Activated T-helper 1 cell treated with anti-CD3 and anti-CD28 coated beads, Interleukin-12 subunit alpha, Interleukin-12 subunit beta, Interleukin-2, Interleukin-4 antibody, amounts not matched to agents 30 ng/mL and 10 ng/mL and 1 ng/mL, durations not matched to agents 14 hours and 24 hours and 36 hours (primary cell): ENCODE data around the gene HOXA13. TPM values are rescaled to one million over a fixed set of nuclear protein-coding genes. Genes with fewer than 3 reads are reported as not detected.

ENCODE experiments used
- DNase-seq: peaks from one replicate; pipeline ENCODE4 v3.0.0; 2021; ENCODE audit warnings: low spot score
- H3K27ac Mint-ChIP-seq: one replicate; pipeline ENCODE4 v1.8.0; 2021; ENCODE audit warnings: mild to moderate bottlenecking, mixed read lengths
- H3K27me3 Mint-ChIP-seq: one replicate; pipeline ENCODE4 v1.8.0; 2022; ENCODE audit warnings: mild to moderate bottlenecking, moderate library complexity, mixed read lengths; ENCODE audit not compliant: insufficient read depth
- H3K36me3 Mint-ChIP-seq: one replicate; pipeline ENCODE4 v1.8.0; 2021; ENCODE audit warnings: low read depth, mixed read lengths
- H3K4me1 Mint-ChIP-seq: one replicate; pipeline ENCODE4 v1.8.0; 2021; ENCODE audit warnings: low read depth, mixed read lengths
- H3K4me3 Mint-ChIP-seq: one replicate; pipeline ENCODE4 v1.8.0; 2021; ENCODE audit warnings: mild to moderate bottlenecking, moderate library complexity, mixed read lengths
- H3K9me3 Mint-ChIP-seq: one replicate; pipeline ENCODE4 v1.8.0; 2021; ENCODE audit warnings: mixed read lengths
- intact Hi-C: fragments of 100-400 bp; cut with micrococcal nuclease; formaldehyde crosslinking; loops from one replicate; pipeline ENCODE4 v1.15.1; 2024
- total RNA-seq: library from RNA; stranded (reverse); gene quantifications from 2 replicates; pipeline ENCODE4 v1.2.3, GENCODE V29; 2022

The HOXA13 gene
- total RNA-seq, 1 donor from 2014 or later = not detected

- intact Hi-C loops = no loop called here
- Mint-ChIP-seq H3K4me1 (peaks cover 12% of the 10 kb centered on the region), H3K4me3 (peak overlapping the region; percentile 22), H3K36me3 (peaks cover 4% of the 10 kb centered on the region), H3K9me3 (no peaks in the 10 kb centered on the region), H3K27me3 (peaks cover 68% of the 10 kb centered on the region), H3K27ac (peak overlapping the region; percentile 14)
- DNase-seq = no peak
Observed at GRCh38 chr7:27168265-27168947, 31.5 kb downstream of the HOXA13 start.

GRCh38 chr7:27167916-27168264 lies 32.0 kb downstream of the HOXA13 start:
- peaks cover 12% of the 10 kb centered on the region for H3K4me1 Mint-ChIP-seq
- no peak overlapping the region for H3K27ac Mint-ChIP-seq
- H3K4me3 Mint-ChIP-seq = no peak overlapping the region
- DNase-seq = no peak
- H3K9me3 Mint-ChIP-seq = no peaks in the 10 kb centered on the region
- intact Hi-C loops = loop anchor here (1.0 kb wide), 1 partner anchor 16 kb away; no protein-coding TSS in a partner anchor
- H3K36me3 Mint-ChIP-seq = peaks cover 4% of the 10 kb centered on the region
- peaks cover 74% of the 10 kb centered on the region for H3K27me3 Mint-ChIP-seq

DNA sequence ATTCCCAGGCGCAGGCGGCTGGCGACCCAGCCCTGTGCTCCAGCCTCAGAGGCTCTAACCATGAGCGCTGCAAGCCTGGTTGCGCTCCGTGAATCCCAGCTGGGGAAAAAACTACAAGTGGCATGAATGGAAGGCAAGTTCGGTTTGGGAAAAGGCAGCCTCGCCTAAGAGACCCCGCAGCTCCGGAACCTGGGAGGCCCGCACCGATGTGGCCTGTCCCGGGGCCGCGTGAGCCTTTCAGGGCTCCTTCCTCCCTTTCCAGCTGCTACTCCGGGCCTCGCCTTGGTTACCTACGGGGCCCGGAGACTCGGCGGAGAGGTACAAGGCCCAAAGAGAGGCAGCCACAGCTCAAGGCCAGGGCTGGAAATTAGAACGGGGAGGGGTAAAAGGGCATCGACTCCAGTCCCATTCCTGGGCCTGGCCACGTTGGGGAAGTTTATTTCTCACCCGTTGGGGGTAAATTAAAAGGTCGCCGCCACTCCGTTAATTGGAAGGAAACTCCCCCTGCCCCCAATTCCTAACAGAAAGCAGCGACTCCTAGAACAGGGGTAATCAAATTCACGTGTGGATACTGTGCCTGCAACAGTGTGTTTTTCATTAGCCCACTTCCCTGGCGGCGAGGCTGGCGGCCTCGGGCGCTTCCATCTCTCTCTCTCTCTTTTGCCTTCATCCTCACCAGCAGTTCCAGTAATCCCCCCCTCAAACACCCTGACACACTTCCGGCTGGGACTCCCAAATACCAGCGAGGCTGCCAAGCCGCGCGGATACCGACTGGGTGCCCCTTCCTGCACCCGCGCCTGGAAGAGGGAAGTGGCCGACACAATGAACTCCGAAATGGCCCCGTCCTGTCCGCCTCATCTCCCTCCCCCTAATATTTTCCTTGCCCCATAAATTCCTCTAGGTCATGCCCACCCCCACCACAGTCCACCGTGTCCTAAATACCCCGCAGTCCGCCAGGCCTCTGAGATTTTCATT lies 33.1 kb downstream of the HOXA13 start:
- H3K4me1 Mint-ChIP-seq = peaks cover 6% of the 10 kb centered on the region
- H3K9me3 Mint-ChIP-seq = no peaks in the 10 kb centered on the region
- peaks cover 2% of the 10 kb centered on the region for H3K36me3 Mint-ChIP-seq
- no peak overlapping the region for H3K4me3 Mint-ChIP-seq
- intact Hi-C loops = loop anchor here (1.0 kb wide), 1 partner anchor 17 kb away; no protein-coding TSS in a partner anchor
- H3K27ac Mint-ChIP-seq = peak overlapping the region; percentile 58
- no peak for DNase-seq
- H3K27me3 Mint-ChIP-seq = peaks cover 75% of the 10 kb centered on the region

GRCh38 chr7:27165996-27166530 lies 33.8 kb downstream of the HOXA13 start:
- DNase-seq = no peak
- Mint-ChIP-seq H3K4me3 (no peak overlapping the region), H3K9me3 (no peaks in the 10 kb centered on the region), H3K4me1 (peaks cover 4% of the 10 kb centered on the region), H3K27me3 (peaks cover 74% of the 10 kb centered on the region), H3K36me3 (peaks cover 2% of the 10 kb centered on the region), H3K27ac (peak overlapping the region; percentile 83)
- intact Hi-C loops = no loop called here

GRCh38 chr7:27165089-27165995 lies 34.5 kb downstream of the HOXA13 start, which contains the start of gene HOXA9:
Gene HOXA9 (minus strand): TSS chr7:27165537. CDS start chr7:27165457, 80 bp downstream.
- Mint-ChIP-seq H3K27me3 (peaks cover 71% of the 10 kb centered on the region), H3K36me3 (peaks cover 2% of the 10 kb centered on the region), H3K4me3 (no peak within 1 kb of the TSS), H3K9me3 (no peaks in the 10 kb centered on the region), H3K27ac (peak within 1 kb of the TSS; percentile 83), H3K4me1 (peaks cover 5% of the 10 kb centered on the region)
- DNase-seq = no peak
- intact Hi-C loops = no loop called here

GRCh38 chr7:27164367-27165088 lies 35.4 kb downstream of the HOXA13 start:
- DNase-seq = no peak
- peaks cover 13% of the 10 kb centered on the region for H3K4me1 Mint-ChIP-seq
- no peak overlapping the region for H3K4me3 Mint-ChIP-seq
- H3K36me3 Mint-ChIP-seq = peaks cover 2% of the 10 kb centered on the region
- intact Hi-C loops = no loop called here
- H3K9me3 Mint-ChIP-seq = no peaks in the 10 kb centered on the region
- peak overlapping the region; percentile 61 for H3K27ac Mint-ChIP-seq
- peaks cover 77% of the 10 kb centered on the region for H3K27me3 Mint-ChIP-seq

- no peak overlapping the region for H3K4me3 Mint-ChIP-seq
- intact Hi-C loops = no loop called here
- peaks cover 2% of the 10 kb centered on the region for H3K36me3 Mint-ChIP-seq
- peaks cover 79% of the 10 kb centered on the region for H3K27me3 Mint-ChIP-seq
- H3K27ac Mint-ChIP-seq = peak overlapping the region; percentile 61
- H3K4me1 Mint-ChIP-seq = peaks cover 13% of the 10 kb centered on the region
- H3K9me3 Mint-ChIP-seq = no peaks in the 10 kb centered on the region
- no peak for DNase-seq
Observed at GRCh38 chr7:27164045-27164366, 35.9 kb downstream of the HOXA13 start.

GRCh38 chr7:27163288-27164044 lies 36.4 kb downstream of the HOXA13 start:
- Mint-ChIP-seq H3K4me3 (no peak overlapping the region), H3K36me3 (no peaks in the 10 kb centered on the region), H3K27ac (peak overlapping the region; percentile 61), H3K4me1 (peaks cover 13% of the 10 kb centered on the region), H3K9me3 (no peaks in the 10 kb centered on the region), H3K27me3 (peaks cover 80% of the 10 kb centered on the region)
- DNase-seq = no peak
- intact Hi-C loops = no loop called here

DNA sequence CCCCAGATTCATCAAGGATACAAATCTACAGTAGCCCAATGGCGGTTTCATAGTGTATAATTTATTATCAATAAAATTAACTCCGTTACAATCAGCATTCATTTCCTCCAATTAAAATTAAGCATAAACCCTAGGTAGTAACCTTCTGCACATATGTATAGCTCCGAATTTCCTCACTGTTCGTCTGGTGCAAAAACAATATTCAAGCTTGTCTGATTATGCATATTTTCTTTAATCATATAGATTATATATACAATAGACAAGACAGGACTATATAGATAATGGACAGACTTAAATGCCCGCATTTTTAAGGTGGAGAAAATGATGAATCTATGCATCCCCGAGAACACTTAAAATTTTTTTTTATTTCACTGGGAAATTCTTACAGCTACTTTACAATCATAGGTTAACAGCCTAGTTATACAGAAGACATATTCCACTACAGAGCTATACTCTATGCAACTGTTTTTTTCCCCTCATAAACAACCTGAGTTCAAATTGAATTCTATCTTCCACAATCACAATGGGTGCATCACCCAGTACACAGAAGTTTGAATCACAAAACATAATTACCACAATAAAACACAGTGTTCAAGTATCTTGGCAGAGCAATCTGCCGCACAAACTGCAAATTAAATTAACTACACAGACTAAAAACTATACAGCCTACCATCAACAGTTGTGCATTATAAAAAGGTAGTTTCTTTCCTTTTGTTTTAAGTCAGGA lies 37.2 kb downstream of the HOXA13 start:
- Mint-ChIP-seq H3K27me3 (peaks cover 79% of the 10 kb centered on the region), H3K4me3 (no peak overlapping the region), H3K4me1 (peaks cover 13% of the 10 kb centered on the region), H3K27ac (no peak overlapping the region), H3K9me3 (no peaks in the 10 kb centered on the region), H3K36me3 (no peaks in the 10 kb centered on the region)
- DNase-seq = no peak
- intact Hi-C loops = no loop called here

- intact Hi-C loops = loop anchor here (1.0 to 2.0 kb wide), 10 partner anchors 9 to 1301 kb away; no protein-coding TSS in a partner anchor
- Mint-ChIP-seq H3K9me3 (no peaks in the 10 kb centered on the region), H3K27me3 (peaks cover 79% of the 10 kb centered on the region), H3K4me3 (no peak overlapping the region), H3K27ac (no peak overlapping the region), H3K36me3 (no peaks in the 10 kb centered on the region), H3K4me1 (peaks cover 13% of the 10 kb centered on the region)
- DNase-seq = no peak
Observed at GRCh38 chr7:27161721-27162560, 38.0 kb downstream of the HOXA13 start.
